Measurements from ENCODE around the gene FBXO24. TPM values are rescaled to one million over a fixed set of nuclear protein-coding genes. Genes with fewer than 3 reads are reported as not detected.

FBXO24 gene
- total and polyA plus RNA-seq, 9 of the 15 experiments (the other 6 are each of a cell fraction or from before 2014, with no cell fraction given), result 0.17 to 0.95 (median 0.50) TPM

GRCh38 chr7:100626530-100627237 lies 40.6 kb downstream of the FBXO24 start (continued):
- no peak for TF ChIP-seq IRF1 (CRISPR knock-in tag; IDR thresholded peaks at IDR 0.05; ENCODE audit: borderline replicate concordance)
- no peak for TF ChIP-seq BRD9 (IDR thresholded peaks at IDR 0.05; ENCODE audit: low read depth, partially characterized antibody)
- peak; percentile 35; the same call in 1 of the 2 replicates for TF ChIP-seq CEBPG (CRISPR knock-in tag; IDR thresholded peaks at IDR 0.05)
- TF ChIP-seq CEBPG (tag; conservative IDR thresholded peaks at IDR 0.05 in 1 of 2, IDR thresholded peaks at IDR 0.05 in 1 of 2), result no peak
- no peak for TF ChIP-seq TAF7 (tag; IDR thresholded peaks at IDR 0.05)
- TF ChIP-seq FOXA3 (CRISPR knock-in tag; conservative IDR thresholded peaks at IDR 0.05 in 1 of 2, IDR thresholded peaks at IDR 0.05 in 1 of 2), result no peak
- TF ChIP-seq MTA2 (IDR thresholded peaks at IDR 0.05; ENCODE audit: low read depth), result no peak
- TF ChIP-seq, protein P1, sequence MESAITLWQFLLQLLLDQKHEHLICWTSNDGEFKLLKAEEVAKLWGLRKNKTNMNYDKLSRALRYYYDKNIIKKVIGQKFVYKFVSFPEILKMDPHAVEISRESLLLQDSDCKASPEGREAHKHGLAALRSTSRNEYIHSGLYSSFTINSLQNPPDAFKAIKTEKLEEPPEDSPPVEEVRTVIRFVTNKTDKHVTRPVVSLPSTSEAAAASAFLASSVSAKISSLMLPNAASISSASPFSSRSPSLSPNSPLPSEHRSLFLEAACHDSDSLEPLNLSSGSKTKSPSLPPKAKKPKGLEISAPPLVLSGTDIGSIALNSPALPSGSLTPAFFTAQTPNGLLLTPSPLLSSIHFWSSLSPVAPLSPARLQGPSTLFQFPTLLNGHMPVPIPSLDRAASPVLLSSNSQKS (CRISPR knock-in tag; IDR thresholded peaks at IDR 0.05), result no peak
- 0 out of 4 replicates have a peak, but pooled peaks of 1 of the 2 experiments have one; percentile 26 for TF ChIP-seq MAZ (CRISPR knock-in tag; conservative IDR thresholded peaks at IDR 0.05 in 1 of 2, IDR thresholded peaks at IDR 0.05 in 1 of 2)
- no peak for TF ChIP-seq ZHX1 (conservative IDR thresholded peaks at IDR 0.05; ENCODE audit: low read length)
- TF ChIP-seq, protein P2, sequence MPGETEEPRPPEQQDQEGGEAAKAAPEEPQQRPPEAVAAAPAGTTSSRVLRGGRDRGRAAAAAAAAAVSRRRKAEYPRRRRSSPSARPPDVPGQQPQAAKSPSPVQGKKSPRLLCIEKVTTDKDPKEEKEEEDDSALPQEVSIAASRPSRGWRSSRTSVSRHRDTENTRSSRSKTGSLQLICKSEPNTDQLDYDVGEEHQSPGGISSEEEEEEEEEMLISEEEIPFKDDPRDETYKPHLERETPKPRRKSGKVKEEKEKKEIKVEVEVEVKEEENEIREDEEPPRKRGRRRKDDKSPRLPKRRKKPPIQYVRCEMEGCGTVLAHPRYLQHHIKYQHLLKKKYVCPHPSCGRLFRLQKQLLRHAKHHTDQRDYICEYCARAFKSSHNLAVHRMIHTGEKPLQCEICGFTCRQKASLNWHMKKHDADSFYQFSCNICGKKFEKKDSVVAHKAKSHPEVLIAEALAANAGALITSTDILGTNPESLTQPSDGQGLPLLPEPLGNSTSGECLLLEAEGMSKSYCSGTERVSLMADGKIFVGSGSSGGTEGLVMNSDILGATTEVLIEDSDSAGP (CRISPR knock-in tag; IDR thresholded peaks at IDR 0.05), result no peak
- no peak for TF ChIP-seq NFYB (IDR thresholded peaks at IDR 0.05; ENCODE audit: extremely low read depth, insufficient read length)
- TF ChIP-seq KAT7 (CRISPR knock-in tag; IDR thresholded peaks at IDR 0.05; ENCODE audit: borderline replicate concordance), result no peak
- no peak for TF ChIP-seq POLR3G (IDR thresholded peaks at IDR 0.05; ENCODE audit: extremely low read depth, insufficient read length, insufficient replicate concordance)
- peak; percentile 78 for TF ChIP-seq CREM (IDR thresholded peaks at IDR 0.05; ENCODE audit: low read depth)
- peak; percentile 71 for TF ChIP-seq CXXC5 (CRISPR knock-in tag; IDR thresholded peaks at IDR 0.05)
- TF ChIP-seq ELF2 (CRISPR knock-in tag; IDR thresholded peaks at IDR 0.05), result no peak
- TF ChIP-seq ZNF224 (CRISPR knock-in tag; IDR thresholded peaks at IDR 0.05), result no peak
- no peak for TF ChIP-seq IRF2 (CRISPR knock-in tag; IDR thresholded peaks at IDR 0.05)
- TF ChIP-seq TFAP4 (CRISPR knock-in tag; IDR thresholded peaks at IDR 0.05; ENCODE audit: borderline replicate concordance), result peak; percentile 37; the same call in 1 of the 2 replicates
- no peak for TF ChIP-seq ZNF316 (IDR thresholded peaks at IDR 0.05)
